ENCODE results near the gene NSMCE1. TPM values are rescaled to one million over a fixed set of nuclear protein-coding genes. Genes with fewer than 3 reads are reported as not detected.
A peak's percentile ranks its signal among the peaks of the same experiment; 100 is the strongest.

NSMCE1 gene
- total and polyA plus RNA-seq, 2 donors (not counting 1 experiment from before 2014, with no cell fraction given) = 48.8 to 142 TPM

GRCh38 chr16:27240948-27241531, 27.5 kb downstream of the NSMCE1 start:
- Histone ChIP-seq H3K4me3 (replicated peaks in 1 of 4; ENCODE audit: control extremely low read depth in 1 of 4, insufficient read depth in 1 of 4, low read depth in 3 of 4, low read length in 4 of 4) (no peak overlapping the region), H3K27me3 (ENCODE audit: control insufficient read depth, insufficient read depth, low read length) (no peaks in the 10 kb centered on the region), H3K36me3 (ENCODE audit: control insufficient read depth, insufficient read depth, low read length) (no peaks in the 10 kb centered on the region), H3K9ac (ENCODE audit: insufficient read depth, low read length) (peak overlapping the region; percentile 11), H3K4me2 (ENCODE audit: extremely low read depth, insufficient read depth, low read length) (no peak overlapping the region), H3K9me3 (ENCODE audit: control insufficient read depth, insufficient read depth, low read depth, low read length) (no peaks in the 10 kb centered on the region), H4K20me1 (ENCODE audit: control insufficient read depth, extremely low read depth, insufficient read depth, low read length) (no peaks in the 10 kb centered on the region), H3K4me1 (ENCODE audit: control insufficient read depth, extremely low read depth, insufficient read depth, low read length) (peaks cover 51% of the 10 kb centered on the region), H3K27ac (ENCODE audit: insufficient read depth, low read length) (peak overlapping the region; percentile 78), H3K79me2 (ENCODE audit: control insufficient read depth, insufficient read depth, low read length) (peaks cover 7% of the 10 kb centered on the region), H2AFZ (ENCODE audit: low read length) (no peak overlapping the region)
- DNase-seq (ENCODE audit: low read depth in 2 of 2) = peak; percentile 66 to 74
- TF ChIP-seq EZH2 (IDR thresholded peaks at IDR 0.05; ENCODE audit: low read length, missing control alignments) = no peak
- TF ChIP-seq CTCF (conservative IDR thresholded peaks at IDR 0.05 in 1 of 2, IDR thresholded peaks at IDR 0.05 in 1 of 2; ENCODE audit: low read depth in 1 of 2, low read length in 2 of 2) = no peak

- Histone ChIP-seq H2AFZ (ENCODE audit: low read length) (no peak overlapping the region), H3K36me3 (ENCODE audit: control insufficient read depth, insufficient read depth, low read length) (no peaks in the 10 kb centered on the region), H3K79me2 (ENCODE audit: control insufficient read depth, insufficient read depth, low read length) (peaks cover 7% of the 10 kb centered on the region), H4K20me1 (ENCODE audit: control insufficient read depth, extremely low read depth, insufficient read depth, low read length) (no peaks in the 10 kb centered on the region), H3K9me3 (ENCODE audit: control insufficient read depth, insufficient read depth, low read depth, low read length) (no peaks in the 10 kb centered on the region), H3K4me3 (replicated peaks in 1 of 4; ENCODE audit: control extremely low read depth in 1 of 4, insufficient read depth in 1 of 4, low read depth in 3 of 4, low read length in 4 of 4) (no peak overlapping the region), H3K4me2 (ENCODE audit: extremely low read depth, insufficient read depth, low read length) (no peak overlapping the region), H3K27ac (ENCODE audit: insufficient read depth, low read length) (no peak overlapping the region), H3K4me1 (ENCODE audit: control insufficient read depth, extremely low read depth, insufficient read depth, low read length) (peaks cover 52% of the 10 kb centered on the region), H3K27me3 (ENCODE audit: control insufficient read depth, insufficient read depth, low read length) (no peaks in the 10 kb centered on the region), H3K9ac (ENCODE audit: insufficient read depth, low read length) (no peak overlapping the region)
- DNase-seq (ENCODE audit: low read depth in 2 of 2) = no peak
- TF ChIP-seq EZH2 (IDR thresholded peaks at IDR 0.05; ENCODE audit: low read length, missing control alignments) (no peak), CTCF (conservative IDR thresholded peaks at IDR 0.05 in 1 of 2, IDR thresholded peaks at IDR 0.05 in 1 of 2; ENCODE audit: low read depth in 1 of 2, low read length in 2 of 2) (no peak)
Observed at GRCh38 chr16:27239906-27240655, 28.5 kb downstream of the NSMCE1 start.

- Histone ChIP-seq H3K27me3 (ENCODE audit: control insufficient read depth, insufficient read depth, low read length) (no peaks in the 10 kb centered on the region), H3K4me2 (ENCODE audit: extremely low read depth, insufficient read depth, low read length) (no peak overlapping the region), H2AFZ (ENCODE audit: low read length) (no peak overlapping the region), H3K9me3 (ENCODE audit: control insufficient read depth, insufficient read depth, low read depth, low read length) (no peaks in the 10 kb centered on the region), H3K4me3 (replicated peaks in 1 of 4; ENCODE audit: control extremely low read depth in 1 of 4, insufficient read depth in 1 of 4, low read depth in 3 of 4, low read length in 4 of 4) (no peak overlapping the region), H3K36me3 (ENCODE audit: control insufficient read depth, insufficient read depth, low read length) (no peaks in the 10 kb centered on the region), H3K79me2 (ENCODE audit: control insufficient read depth, insufficient read depth, low read length) (peaks cover 5% of the 10 kb centered on the region), H4K20me1 (ENCODE audit: control insufficient read depth, extremely low read depth, insufficient read depth, low read length) (no peaks in the 10 kb centered on the region), H3K4me1 (ENCODE audit: control insufficient read depth, extremely low read depth, insufficient read depth, low read length) (peaks cover 43% of the 10 kb centered on the region), H3K9ac (ENCODE audit: insufficient read depth, low read length) (no peak overlapping the region), H3K27ac (ENCODE audit: insufficient read depth, low read length) (no peak overlapping the region)
- TF ChIP-seq CTCF (conservative IDR thresholded peaks at IDR 0.05 in 1 of 2, IDR thresholded peaks at IDR 0.05 in 1 of 2; ENCODE audit: low read depth in 1 of 2, low read length in 2 of 2) = no peak
- no peak for TF ChIP-seq EZH2 (IDR thresholded peaks at IDR 0.05; ENCODE audit: low read length, missing control alignments)
- DNase-seq (ENCODE audit: low read depth in 2 of 2) = no peak
Observed at GRCh38 chr16:27239026-27239425, 29.5 kb downstream of the NSMCE1 start.

Data from fibroblast of lung (primary cell).